ENCODE measurements around the gene RSBN1L.
"Not testable (repeated sequence)": the region's sequence is repeated elsewhere in the genome, so short reads cannot be mapped to it uniquely, and the experiment has no call there.

Gene RSBN1L

GRCh38 chr7:77690289-77690688 lies 6.0 kb upstream of the RSBN1L start:
- no peak for DNase-seq

GRCh38 chr7:77691892-77692491 lies 4.3 kb upstream of the RSBN1L start:
- DNase-seq: no peak

GRCh38 chr7:77693830-77694583 lies 2.3 kb upstream of the RSBN1L start:
- DNase-seq: no peak

- DNase-seq: peak; percentile 51 to 64
These were observed 630 bp downstream of the RSBN1L start for GRCh38 chr7:77696643-77697534.

DNA sequence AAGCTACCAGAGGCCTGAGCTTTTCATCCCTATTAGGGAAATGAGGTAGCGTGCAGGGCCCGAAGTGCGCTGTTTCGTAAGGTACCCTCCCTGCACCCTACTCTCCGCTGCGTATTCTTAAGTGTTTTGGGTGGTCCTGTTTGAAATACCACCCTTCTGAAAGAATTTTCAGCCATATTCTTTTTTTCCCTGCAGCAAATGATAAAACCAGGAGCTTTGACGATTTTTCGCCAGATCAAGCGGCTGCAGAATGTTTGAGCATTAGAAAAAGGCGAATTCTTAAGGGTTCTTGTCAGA lies 1.2 kb downstream of the RSBN1L start:
- DNase-seq: no peak

DNA sequence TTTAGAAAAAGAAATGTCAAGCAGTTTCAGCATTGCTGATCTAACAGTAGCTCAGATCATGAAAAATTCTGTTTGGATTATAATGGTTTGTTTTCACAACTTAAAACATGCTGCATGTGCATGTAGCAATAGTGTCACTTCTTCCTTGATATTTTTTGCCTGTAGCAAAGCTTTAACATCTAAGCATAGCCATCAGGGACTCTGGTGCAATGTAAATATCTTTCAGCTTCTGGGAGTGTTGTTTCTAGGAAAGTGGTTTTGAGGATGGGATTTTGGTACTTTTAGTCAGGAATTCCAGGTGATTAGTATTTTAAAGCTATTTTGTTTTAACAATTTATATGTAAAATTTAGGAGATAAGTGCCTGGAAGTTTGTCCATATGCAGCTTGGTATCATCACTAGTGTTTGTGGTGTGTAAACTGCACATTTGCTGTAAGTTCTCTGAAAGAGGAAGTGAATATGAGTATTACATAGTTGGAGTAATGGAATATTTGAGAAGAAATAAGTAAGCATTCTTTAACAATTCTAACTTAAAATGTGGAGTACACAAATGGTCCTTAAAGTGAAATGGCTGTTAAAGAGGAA lies 1.9 kb downstream of the RSBN1L start:
- peak; percentile 43 to 46 for DNase-seq

DNA sequence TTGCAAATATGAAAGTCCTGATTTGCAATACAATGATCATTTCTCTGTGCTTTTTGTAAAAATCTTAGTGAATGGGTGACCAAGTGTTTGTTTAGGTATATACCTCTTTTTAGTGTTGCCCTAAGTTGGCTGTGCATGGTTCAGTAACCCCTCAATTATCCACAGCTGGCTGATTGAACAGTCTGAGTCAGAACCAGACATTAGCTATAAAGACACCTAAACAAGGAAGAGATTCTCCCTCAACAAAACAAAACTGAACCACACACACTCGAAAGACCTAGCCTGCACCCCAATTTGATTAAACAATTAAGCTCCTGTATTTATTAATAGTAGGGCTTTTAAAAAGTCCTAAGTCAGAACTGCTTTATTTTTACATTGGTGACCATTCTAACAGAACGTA lies 2.8 kb downstream of the RSBN1L start:
- DNase-seq: no peak

GRCh38 chr7:77702513-77702912 lies 6.3 kb downstream of the RSBN1L start:
- DNase-seq: no peak

DNA sequence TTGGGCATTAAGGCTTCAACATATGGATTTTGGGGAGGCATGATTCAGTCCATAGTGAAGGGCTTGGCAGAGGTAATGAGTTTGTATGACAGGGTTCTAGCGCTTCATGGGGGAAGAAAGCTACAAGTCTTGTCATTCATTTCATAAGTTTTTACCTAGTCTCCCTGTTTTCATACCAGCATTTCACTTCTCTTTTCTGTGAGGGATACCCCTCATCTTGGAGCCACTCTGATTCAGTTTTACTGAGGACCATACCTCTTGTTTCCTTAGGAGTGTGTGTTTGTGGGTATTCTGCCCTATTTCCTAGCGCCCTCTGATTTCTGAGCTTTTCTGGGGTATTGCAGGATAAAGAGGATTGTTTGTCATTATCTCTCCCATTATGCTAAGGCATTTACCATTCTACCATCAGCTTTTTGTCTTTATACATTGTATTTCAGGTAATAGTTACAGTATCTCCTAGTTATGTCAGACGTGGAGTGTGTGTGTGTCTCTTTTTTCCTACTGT lies 6.8 kb downstream of the RSBN1L start:
- peak in 1 of 2 experiments; percentile 6 for DNase-seq

- not testable (repeated sequence) for DNase-seq
These were observed 7.4 kb downstream of the RSBN1L start for GRCh38 chr7:77703669-77704068.

- no peak for DNase-seq
These were observed 11.3 kb downstream of the RSBN1L start for GRCh38 chr7:77707504-77707992.

- DNase-seq: no peak
These were observed 13.8 kb downstream of the RSBN1L start for GRCh38 chr7:77710067-77710466.

DNA sequence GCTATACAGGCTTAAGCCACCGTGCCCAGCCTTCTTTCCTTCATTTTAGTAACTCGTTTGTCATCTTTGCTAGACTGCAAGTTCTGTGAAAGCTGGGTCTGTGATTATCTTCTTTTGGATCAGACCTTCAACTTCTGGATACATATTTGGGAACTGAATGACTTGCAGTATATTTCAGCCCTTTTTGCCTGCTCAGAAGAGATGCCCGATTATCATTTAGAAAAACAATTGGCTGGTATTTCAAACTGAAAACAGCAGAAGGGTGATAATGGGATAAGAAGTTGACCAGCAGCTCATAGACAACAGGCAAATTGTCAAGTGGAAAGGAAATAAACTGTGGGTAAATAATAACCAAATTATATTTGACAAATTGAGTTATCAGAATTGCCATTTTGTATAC lies 14.6 kb downstream of the RSBN1L start:
- no peak for DNase-seq

GRCh38 chr7:77714195-77714594 lies 17.9 kb downstream of the RSBN1L start:
- no peak for DNase-seq

- not testable (repeated sequence) for DNase-seq
These were observed 18.7 kb downstream of the RSBN1L start for GRCh38 chr7:77714931-77715330.

DNA sequence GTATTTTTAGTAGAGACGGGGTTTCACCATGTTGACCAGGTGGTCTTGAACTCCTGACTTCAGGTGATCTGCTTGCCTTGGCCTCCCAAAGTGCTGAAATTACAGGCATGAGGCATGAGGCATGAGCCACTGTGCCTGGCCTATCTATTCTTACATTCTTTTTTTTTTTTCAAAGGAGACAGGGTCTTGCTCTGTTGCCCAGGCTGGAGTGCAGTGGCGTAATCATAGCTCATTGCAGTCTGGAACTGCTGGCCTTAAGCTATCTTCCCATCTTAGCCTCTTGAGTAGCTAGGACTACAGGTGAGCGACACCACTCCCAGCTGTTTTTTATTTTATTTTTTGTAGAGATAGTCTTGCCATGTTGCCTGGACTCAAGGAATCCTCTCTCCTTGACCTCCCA lies 20.5 kb downstream of the RSBN1L start:
- DNase-seq: no peak

DNA sequence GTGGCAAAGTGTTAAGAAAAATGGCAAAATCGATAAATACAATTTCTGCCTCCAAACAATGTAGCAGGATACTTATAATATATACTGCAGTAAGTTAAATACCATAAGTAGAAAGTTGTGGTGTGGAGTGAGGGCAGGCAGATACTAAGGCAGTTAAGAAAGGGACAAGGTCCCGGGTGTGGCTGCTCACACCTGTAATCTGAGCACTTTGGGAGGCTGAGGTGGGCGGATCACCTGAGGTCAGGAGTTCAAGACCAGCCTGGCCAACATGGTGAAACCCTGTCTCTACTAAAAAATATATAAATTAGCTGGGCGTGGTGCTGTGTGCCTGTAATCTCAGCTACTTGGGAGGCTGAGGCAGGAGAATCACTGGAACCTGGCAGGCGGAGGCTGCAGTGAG lies 21.3 kb downstream of the RSBN1L start:
- DNase-seq: not testable (repeated sequence)

- no peak for DNase-seq
These were observed 31.3 kb downstream of the RSBN1L start for GRCh38 chr7:77727527-77727926.

- no peak for DNase-seq
These were observed 31.9 kb downstream of the RSBN1L start for GRCh38 chr7:77727936-77728701.

DNA sequence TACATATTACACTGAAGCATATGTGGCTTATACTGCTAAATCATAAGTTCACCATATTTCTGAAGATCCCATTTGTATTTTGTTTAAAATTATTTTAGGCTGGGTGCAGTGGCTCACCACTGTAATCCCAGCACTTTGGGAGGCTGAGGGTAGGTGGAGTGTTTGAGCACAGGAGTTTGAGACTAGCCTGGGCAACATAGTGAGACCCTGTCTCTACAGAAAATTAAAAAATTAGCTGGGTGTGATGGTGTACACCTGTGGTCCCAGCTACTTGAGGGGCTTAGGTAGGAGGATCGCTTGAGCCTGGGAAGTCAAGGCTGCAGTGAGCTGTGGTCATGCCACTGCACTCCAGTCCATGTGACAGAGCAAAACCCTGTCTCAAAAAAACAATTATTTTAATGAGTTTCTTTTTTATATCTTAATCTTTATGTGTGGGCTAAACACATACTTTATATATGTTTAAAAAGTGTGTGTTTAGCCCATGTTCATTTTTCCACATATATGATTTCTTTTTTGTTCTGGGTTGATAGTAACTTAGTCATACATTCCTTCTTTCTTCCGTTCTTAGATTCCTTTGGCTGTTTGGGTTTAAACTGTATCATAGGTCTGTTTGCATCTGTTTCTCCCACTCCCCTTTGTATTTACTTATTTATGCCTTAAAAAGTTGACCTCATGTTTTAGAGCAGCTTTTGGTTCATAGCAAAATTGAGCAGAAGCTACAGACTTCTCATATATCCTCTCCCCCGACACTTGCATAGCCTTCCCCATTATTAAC lies 33.5 kb downstream of the RSBN1L start:
- no peak for DNase-seq

DNA sequence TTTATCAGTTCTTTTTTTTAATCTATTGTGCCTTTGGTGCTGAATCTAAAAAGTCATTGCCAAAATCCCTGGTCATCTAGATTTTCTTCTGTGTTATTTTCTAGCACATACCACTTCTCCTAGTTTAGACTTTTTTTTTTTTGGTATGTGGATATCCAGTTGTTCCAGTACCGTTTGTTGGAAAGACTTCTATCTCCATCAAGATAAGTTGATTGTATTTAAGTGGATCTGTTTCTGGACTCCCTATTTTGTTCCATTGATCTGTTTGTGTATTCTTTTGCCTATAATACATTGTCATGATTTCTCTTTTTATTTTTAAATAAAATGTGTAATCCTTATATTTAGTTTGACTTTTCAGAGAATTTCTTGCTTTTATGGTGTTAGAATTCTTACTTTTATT lies 35.5 kb downstream of the RSBN1L start:
- no peak for DNase-seq

All from Kasumi-1 (cell line).